NCI-H460 (cell line): Measurements from ENCODE around the gene TOM1L2. TPM values are rescaled to one million over a fixed set of nuclear protein-coding genes. Genes with fewer than 3 reads are reported as not detected.

Experiments used
- DNase-seq: peaks from one replicate; pipeline ENCODE4 v3.0.0-alpha.2; 2016; ENCODE audit warnings: low read depth; ENCODE audit errors: extremely low read depth
- total RNA-seq: library from RNA; depleted of rRNA; stranded (reverse); fragments of >200 nt; shearing (Covaris generic); gene quantifications from 2 replicates; pipeline ENCODE4 v1.2.3, GENCODE V29; 2014

The TOM1L2 gene
- total RNA-seq, 1 experiment from 2014 or later: 9.7 TPM

GRCh38 chr17:17840751-17841591 lies 131.2 kb downstream of the TOM1L2 start:
- DNase-seq: no peak

- DNase-seq: peak; percentile 85
Observed at GRCh38 chr17:17839791-17840707, 132.2 kb downstream of the TOM1L2 start.

GRCh38 chr17:17837966-17838962 lies 133.9 kb downstream of the TOM1L2 start:
- DNase-seq: peak; percentile 45

- DNase-seq: peak; percentile 76
Observed at GRCh38 chr17:17837380-17837821, 134.8 kb downstream of the TOM1L2 start.

GRCh38 chr17:17836818-17837379 lies 135.3 kb downstream of the TOM1L2 start, which contains the start of gene SREBF1:
Gene SREBF1, minus strand, starts transcription at chr17:17836986. Its CDS starts 169 bp downstream, at chr17:17836817.
- peak; percentile 68 for DNase-seq

GRCh38 chr17:17836250-17836817 lies 135.9 kb downstream of the TOM1L2 start:
- peak; percentile 98 for DNase-seq

GRCh38 chr17:17835415-17836249 lies 136.6 kb downstream of the TOM1L2 start:
- DNase-seq: no peak

- DNase-seq: no peak
Observed at GRCh38 chr17:17834974-17835373, 137.2 kb downstream of the TOM1L2 start.

GRCh38 chr17:17833658-17834357 lies 138.4 kb downstream of the TOM1L2 start:
- DNase-seq: no peak

GRCh38 chr17:17832032-17832363 lies 140.2 kb downstream of the TOM1L2 start:
- no peak for DNase-seq

GRCh38 chr17:17831208-17832031 lies 140.8 kb downstream of the TOM1L2 start:
- DNase-seq: no peak

- DNase-seq: no peak
Observed at GRCh38 chr17:17830740-17831207, 141.4 kb downstream of the TOM1L2 start.

GRCh38 chr17:17830269-17830567 lies 142.0 kb downstream of the TOM1L2 start:
- no peak for DNase-seq

GRCh38 chr17:17827826-17828621 lies 144.2 kb downstream of the TOM1L2 start:
- DNase-seq: no peak

GRCh38 chr17:17826942-17827785 lies 145.0 kb downstream of the TOM1L2 start:
- no peak for DNase-seq
